Kidney capillary endothelial cell (primary cell): ENCODE data around the gene ETFA.
"Not testable (repeated sequence)": the region's sequence is repeated elsewhere in the genome, so short reads cannot be mapped to it uniquely, and the experiment has no call there.

Source experiments
- DNase-seq: peaks from one replicate; pipeline ENCODE4 v3.0.0-alpha.2; 2018; ENCODE audit warnings: low spot score

The ETFA gene

GRCh38 chr15:76324066-76324465, 12.8 kb upstream of the ETFA start:
- DNase-seq, result no peak

GRCh38 chr15:76321602-76322001, 10.3 kb upstream of the ETFA start:
- DNase-seq, result no peak

- no peak for DNase-seq
Measured at GRCh38 chr15:76321171-76321570, 9.9 kb upstream of the ETFA start.

GRCh38 chr15:76320012-76320411, 8.7 kb upstream of the ETFA start:
- DNase-seq, result no peak

- DNase-seq, result no peak
Measured at GRCh38 chr15:76313731-76314130, 2.5 kb upstream of the ETFA start.

- DNase-seq, result not testable (repeated sequence)
Measured at GRCh38 chr15:76313175-76313567, 1.9 kb upstream of the ETFA start.

- DNase-seq, result peak; percentile 33
Measured at GRCh38 chr15:76312540-76313174, 1.4 kb upstream of the ETFA start.

- no peak for DNase-seq
Measured at GRCh38 chr15:76310475-76311099, 682 bp downstream of the ETFA start.

GRCh38 chr15:76309601-76310330, 1.5 kb downstream of the ETFA start:
- DNase-seq, result no peak

- no peak for DNase-seq
Measured at GRCh38 chr15:76303909-76304308, 7.4 kb downstream of the ETFA start.

GRCh38 chr15:76299786-76300185, 11.5 kb downstream of the ETFA start:
- no peak for DNase-seq

GRCh38 chr15:76298986-76299385, 12.3 kb downstream of the ETFA start:
- no peak for DNase-seq

GRCh38 chr15:76297951-76298350, 13.3 kb downstream of the ETFA start:
- DNase-seq, result not testable (repeated sequence)

GRCh38 chr15:76296849-76297248, 14.4 kb downstream of the ETFA start:
- no peak for DNase-seq

- not testable (repeated sequence) for DNase-seq
Measured at GRCh38 chr15:76294463-76294862, 16.8 kb downstream of the ETFA start.

- DNase-seq, result peak; percentile 21
Measured at GRCh38 chr15:76293361-76293760, 17.9 kb downstream of the ETFA start.

- no peak for DNase-seq
Measured at GRCh38 chr15:76289582-76289981, 21.7 kb downstream of the ETFA start.

- no peak for DNase-seq
Measured at GRCh38 chr15:76286271-76286879, 24.9 kb downstream of the ETFA start.

- DNase-seq, result no peak
Measured at GRCh38 chr15:76285241-76285825, 25.9 kb downstream of the ETFA start.

GRCh38 chr15:76282465-76282864, 28.8 kb downstream of the ETFA start:
- no peak for DNase-seq

GRCh38 chr15:76278651-76279050, 32.6 kb downstream of the ETFA start:
- no peak for DNase-seq

- DNase-seq, result no peak
Measured at GRCh38 chr15:76274821-76275220, 36.4 kb downstream of the ETFA start.

- DNase-seq, result no peak
Measured at GRCh38 chr15:76274226-76274625, 37.0 kb downstream of the ETFA start.
